Brain microvascular endothelial cell (primary cell): ENCODE measurements around the gene TNFRSF14.

ENCODE experiments used
- DNase-seq: peaks from one replicate; pipeline ENCODE4 v3.0.0-alpha.2; 2020
- H3K27ac ChIP-seq: fragments of 250-450 bp; sonication (Bioruptor Pico); 2 replicates; pipeline ENCODE4 v1.5.1; 2020; ENCODE audit warnings: mild to moderate bottlenecking, moderate library complexity
- H3K27me3 ChIP-seq: fragments of 250-450 bp; sonication (Bioruptor Pico); replicated peaks from 2 replicates; pipeline ENCODE4 v1.5.1; 2020; ENCODE audit warnings: mild to moderate bottlenecking
- H3K36me3 ChIP-seq: fragments of 250-450 bp; sonication (Bioruptor Pico); replicated peaks from 2 replicates; pipeline ENCODE4 v1.5.1; 2020; ENCODE audit warnings: mild to moderate bottlenecking
- H3K4me3 ChIP-seq: 2 replicates; pipeline ENCODE4 v1.5.1; 2011; ENCODE audit warnings: low read depth, mild to moderate bottlenecking, control low read depth, low read length, moderate library complexity
- in situ Hi-C: cut with HindIII; loops from 2 replicates; pipeline ENCODE4 v1.10.0; 2017; ENCODE audit warnings: low sequenced_read_pairs, low pct_ligation_motif_present
- TF ChIP-seq, protein P1 (sequence below): IDR thresholded peaks from 2 replicates; pipeline ENCODE4 v1.5.1; 2011; ENCODE audit warnings: low read depth, mild to moderate bottlenecking, moderate library complexity, low read length, control low read depth, inconsistent platforms; ENCODE audit errors: missing control alignments

The TNFRSF14 gene

GRCh38 chr1:2605509-2606395 lies 49.6 kb downstream of the TNFRSF14 start:
- TF ChIP-seq, protein P1, sequence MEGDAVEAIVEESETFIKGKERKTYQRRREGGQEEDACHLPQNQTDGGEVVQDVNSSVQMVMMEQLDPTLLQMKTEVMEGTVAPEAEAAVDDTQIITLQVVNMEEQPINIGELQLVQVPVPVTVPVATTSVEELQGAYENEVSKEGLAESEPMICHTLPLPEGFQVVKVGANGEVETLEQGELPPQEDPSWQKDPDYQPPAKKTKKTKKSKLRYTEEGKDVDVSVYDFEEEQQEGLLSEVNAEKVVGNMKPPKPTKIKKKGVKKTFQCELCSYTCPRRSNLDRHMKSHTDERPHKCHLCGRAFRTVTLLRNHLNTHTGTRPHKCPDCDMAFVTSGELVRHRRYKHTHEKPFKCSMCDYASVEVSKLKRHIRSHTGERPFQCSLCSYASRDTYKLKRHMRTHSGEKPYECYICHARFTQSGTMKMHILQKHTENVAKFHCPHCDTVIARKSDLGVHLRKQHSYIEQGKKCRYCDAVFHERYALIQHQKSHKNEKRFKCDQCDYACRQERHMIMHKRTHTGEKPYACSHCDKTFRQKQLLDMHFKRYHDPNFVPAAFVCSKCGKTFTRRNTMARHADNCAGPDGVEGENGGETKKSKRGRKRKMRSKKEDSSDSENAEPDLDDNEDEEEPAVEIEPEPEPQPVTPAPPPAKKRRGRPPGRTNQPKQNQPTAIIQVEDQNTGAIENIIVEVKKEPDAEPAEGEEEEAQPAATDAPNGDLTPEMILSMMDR, result no peak
- Histone ChIP-seq H3K36me3 (no peaks in the 10 kb centered on the region), H3K27ac (no peak overlapping the region), H3K4me3 (no peak overlapping the region), H3K27me3 (no peaks in the 10 kb centered on the region)
- no peak for DNase-seq
- in situ Hi-C loops, result no loop called here

DNA sequence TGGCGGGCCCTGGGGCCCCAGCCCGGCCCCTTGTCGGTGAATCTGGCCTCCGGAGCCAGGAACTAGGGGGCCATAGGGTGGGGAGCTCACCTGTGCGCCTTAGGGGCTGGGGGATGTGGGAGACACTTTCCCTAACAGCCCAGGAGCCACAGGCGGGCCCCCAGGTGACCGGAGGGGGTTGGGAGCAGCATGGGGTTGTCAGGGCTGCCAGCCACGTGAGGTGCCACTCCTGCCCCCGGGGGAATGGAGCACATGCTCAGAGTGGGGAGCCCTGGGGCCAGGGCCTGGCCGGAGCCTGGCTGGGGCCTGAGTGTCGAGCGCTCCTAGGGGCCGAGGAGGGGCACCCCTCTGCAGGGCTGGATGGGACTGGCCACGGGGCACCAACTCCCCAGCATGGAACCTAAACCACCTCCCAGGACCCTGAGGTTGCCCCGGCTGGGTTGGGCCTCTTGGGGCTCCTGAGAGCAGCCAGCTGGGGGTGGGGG lies 50.3 kb downstream of the TNFRSF14 start:
- DNase-seq, result no peak
- TF ChIP-seq, protein P1, result no peak
- in situ Hi-C loops, result no loop called here
- no peaks in the 10 kb centered on the region for H3K27me3 ChIP-seq
- no peak overlapping the region for H3K27ac ChIP-seq
- no peaks in the 10 kb centered on the region for H3K36me3 ChIP-seq
- no peak overlapping the region for H3K4me3 ChIP-seq

DNA sequence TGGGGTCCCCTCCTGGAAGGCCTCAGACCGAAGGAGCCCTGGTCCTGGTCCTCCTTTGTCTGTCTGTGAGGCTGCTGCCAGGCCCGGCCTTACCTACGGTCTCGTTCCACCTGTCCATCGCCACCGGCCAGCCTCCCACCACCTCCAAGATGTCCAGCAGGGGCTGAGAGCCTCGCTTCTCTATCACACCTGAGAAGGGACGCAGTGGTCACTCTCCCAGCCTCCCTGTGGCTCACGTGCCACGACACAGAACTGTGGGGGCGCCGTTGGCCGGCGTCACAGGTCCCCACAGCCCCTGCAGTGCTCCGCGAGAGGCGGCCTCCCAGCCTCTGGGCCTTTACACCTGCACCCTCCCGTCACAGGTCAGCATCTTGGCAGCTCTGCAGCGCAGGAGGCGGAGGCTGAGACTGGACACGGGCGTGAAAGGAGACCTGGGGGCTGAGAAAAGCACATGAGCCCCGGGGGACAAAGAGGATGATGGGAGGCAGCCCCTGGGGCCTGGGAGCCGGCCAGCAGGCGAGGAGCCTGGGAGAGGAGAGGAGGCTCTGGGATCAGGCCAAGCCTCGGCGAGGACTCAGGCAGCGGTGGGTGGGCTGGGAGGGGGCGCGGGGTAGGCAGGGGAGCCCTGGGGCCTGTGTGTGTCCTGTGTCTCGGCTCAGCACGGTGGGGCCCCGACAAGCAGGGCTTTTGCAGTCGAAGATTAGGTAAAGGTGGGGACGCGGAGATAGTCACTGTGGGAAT lies 50.9 kb downstream of the TNFRSF14 start:
- in situ Hi-C loops, result no loop called here
- H3K27me3 ChIP-seq, result no peaks in the 10 kb centered on the region
- no peak overlapping the region for H3K27ac ChIP-seq
- TF ChIP-seq, protein P1, result no peak
- H3K4me3 ChIP-seq, result no peak overlapping the region
- H3K36me3 ChIP-seq, result no peaks in the 10 kb centered on the region
- DNase-seq, result no peak

- in situ Hi-C loops, result no loop called here
- TF ChIP-seq, protein P1, result no peak
- Histone ChIP-seq H3K4me3 (no peak overlapping the region), H3K27ac (no peak overlapping the region), H3K36me3 (no peaks in the 10 kb centered on the region), H3K27me3 (no peaks in the 10 kb centered on the region)
- DNase-seq, result no peak
Observed at GRCh38 chr1:2607641-2608091, 51.5 kb downstream of the TNFRSF14 start.

- H3K27ac ChIP-seq, result no peak overlapping the region
- TF ChIP-seq, protein P1, result no peak
- no peaks in the 10 kb centered on the region for H3K27me3 ChIP-seq
- no peak for DNase-seq
- H3K36me3 ChIP-seq, result no peaks in the 10 kb centered on the region
- no peak overlapping the region for H3K4me3 ChIP-seq
- in situ Hi-C loops, result no loop called here
Observed at GRCh38 chr1:2609319-2610035, 53.3 kb downstream of the TNFRSF14 start.
